ENCODE data around the gene DNASE1L3.

The DNASE1L3 gene

GRCh38 chr3:58164199-58164879 is 46.4 kb downstream of the DNASE1L3 start:
- Mint-ChIP-seq H3K4me3 (no peak overlapping the region), H3K27ac (no peak overlapping the region), H3K4me1 (ENCODE audit: low read depth in 2 of 2) (no peaks in the 10 kb centered on the region), H3K27me3 (no peaks in the 10 kb centered on the region), H3K9me3 (no peaks in the 10 kb centered on the region), H3K36me3 (ENCODE audit: insufficient read depth) (peaks cover 10% of the 10 kb centered on the region)
- DNase-seq (no peak), ATAC-seq (replicated peaks) (no peak)

- DNase-seq: no peak
- H3K4me3 Mint-ChIP-seq: no peak overlapping the region
- ATAC-seq (replicated peaks): no peak
- no peak overlapping the region for H3K27ac Mint-ChIP-seq
- H3K27me3 Mint-ChIP-seq: no peaks in the 10 kb centered on the region
- peaks cover 10% of the 10 kb centered on the region for H3K36me3 Mint-ChIP-seq (ENCODE audit: insufficient read depth)
- H3K9me3 Mint-ChIP-seq: no peaks in the 10 kb centered on the region
- H3K4me1 Mint-ChIP-seq (ENCODE audit: low read depth in 2 of 2): no peaks in the 10 kb centered on the region
Observed at GRCh38 chr3:58163234-58163633, 47.5 kb downstream of the DNASE1L3 start.

DNA sequence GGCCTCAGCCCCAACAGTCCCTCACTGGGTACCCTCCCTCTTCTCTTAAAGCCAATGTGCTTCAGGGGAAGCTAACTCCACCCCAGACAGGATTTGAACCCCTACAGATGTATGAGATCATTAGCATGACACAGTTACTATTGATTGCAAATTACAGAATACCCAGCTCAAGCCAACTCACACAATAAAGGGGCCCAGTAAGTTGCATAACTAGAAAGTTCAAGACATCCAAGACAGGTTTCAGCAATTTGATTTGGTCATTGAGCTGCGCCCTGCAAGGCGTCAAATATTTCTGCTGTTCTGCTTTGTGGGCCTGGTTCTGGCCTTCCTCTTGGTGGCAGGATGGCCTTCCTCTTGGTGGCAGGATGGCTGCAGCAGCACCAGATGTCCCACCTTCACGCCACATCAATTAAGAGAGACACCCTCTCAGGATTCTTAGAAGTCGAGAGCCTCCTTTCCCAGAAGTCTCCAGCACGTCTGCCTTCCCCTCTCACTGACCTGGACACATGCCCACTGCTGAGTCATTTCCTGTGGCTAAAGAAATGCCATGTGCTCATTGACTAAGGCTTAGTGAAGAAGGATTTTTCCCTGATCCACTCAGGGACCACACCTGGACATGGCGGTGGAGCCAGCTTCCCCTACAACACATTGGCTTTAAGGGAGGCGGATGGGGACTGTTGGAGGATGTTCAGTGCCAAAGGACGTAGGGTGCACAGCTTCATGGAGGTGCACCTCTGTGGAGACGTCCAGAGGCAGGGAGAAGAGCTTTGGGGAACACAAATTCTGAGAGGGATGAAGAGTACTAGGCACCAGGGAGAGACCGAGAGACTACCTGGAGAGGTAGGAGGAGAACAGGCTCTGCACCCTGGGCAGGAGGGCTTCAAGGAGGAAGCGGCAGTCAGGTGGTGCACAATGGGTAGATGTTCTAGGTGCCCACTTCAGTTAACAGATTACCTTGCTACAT is 49.1 kb downstream of the DNASE1L3 start:
- DNase-seq: no peak
- Mint-ChIP-seq H3K4me3 (no peak overlapping the region), H3K36me3 (ENCODE audit: insufficient read depth) (peaks cover 8% of the 10 kb centered on the region), H3K27ac (peak overlapping the region; percentile 6 to 16), H3K9me3 (no peaks in the 10 kb centered on the region), H3K4me1 (ENCODE audit: low read depth in 2 of 2) (no peaks in the 10 kb centered on the region), H3K27me3 (no peaks in the 10 kb centered on the region)
- ATAC-seq (replicated peaks): no peak

DNA sequence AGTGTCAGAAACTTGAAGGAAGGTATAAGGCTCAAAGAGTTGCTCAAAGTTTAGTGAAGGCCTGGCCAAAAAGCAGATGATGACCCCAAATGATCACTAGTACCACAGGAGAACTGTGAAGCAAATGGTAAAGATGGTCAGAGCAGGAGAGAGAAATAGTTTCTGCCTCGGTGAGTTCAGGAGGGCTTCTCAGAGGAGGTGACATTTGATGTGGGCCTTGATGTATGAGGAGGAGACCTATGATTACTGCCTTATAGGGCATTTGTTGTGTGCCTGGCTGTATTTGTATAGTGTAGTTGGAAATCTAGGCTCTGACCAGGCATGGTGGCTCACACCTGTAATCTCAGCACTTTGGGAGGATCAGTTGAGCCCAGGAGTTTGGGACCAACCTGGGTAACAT is 50.4 kb downstream of the DNASE1L3 start:
- Mint-ChIP-seq H3K4me1 (ENCODE audit: low read depth in 2 of 2) (no peaks in the 10 kb centered on the region), H3K36me3 (ENCODE audit: insufficient read depth) (peaks cover 3% of the 10 kb centered on the region), H3K4me3 (no peak overlapping the region), H3K27ac (peak overlapping the region in 1 of 2 donors; percentile 6), H3K27me3 (no peaks in the 10 kb centered on the region), H3K9me3 (no peaks in the 10 kb centered on the region)
- DNase-seq: no peak
- ATAC-seq (replicated peaks): no peak

DNA sequence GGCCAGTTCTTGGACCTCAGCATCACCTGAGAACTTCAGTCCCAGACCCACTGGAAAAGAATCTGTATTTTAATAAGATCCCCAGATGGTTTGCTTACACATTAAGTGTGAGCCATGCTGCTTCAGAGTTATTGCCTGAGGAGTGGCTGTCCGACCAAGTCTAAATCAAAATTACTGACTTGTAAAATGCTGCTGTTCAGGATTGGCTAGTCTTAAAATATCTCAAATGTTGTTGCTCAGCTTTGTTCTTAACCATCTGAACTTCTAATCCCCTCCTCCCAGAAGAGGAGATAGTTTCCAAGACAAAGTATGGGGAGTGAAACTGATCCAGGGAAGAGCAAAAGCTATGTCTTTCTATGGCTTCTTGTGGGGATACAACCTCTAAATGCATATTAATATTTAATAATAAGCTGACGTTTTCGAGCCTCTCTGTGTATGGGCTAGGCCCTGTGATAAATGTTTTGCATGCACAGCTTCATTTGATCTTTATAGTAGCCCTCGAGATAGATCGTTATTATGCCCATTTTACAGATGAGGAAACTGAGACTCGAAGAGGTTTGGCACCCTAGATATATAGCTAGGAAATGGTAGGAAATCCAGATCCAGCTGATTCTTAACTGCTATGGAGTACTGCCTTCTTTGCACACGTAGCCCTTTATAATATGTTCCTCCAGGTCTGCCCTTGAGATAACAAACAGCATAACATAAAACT is 52.2 kb downstream of the DNASE1L3 start:
- Mint-ChIP-seq H3K4me1 (ENCODE audit: low read depth in 2 of 2) (no peaks in the 10 kb centered on the region), H3K27ac (no peak overlapping the region), H3K36me3 (ENCODE audit: insufficient read depth) (peaks cover 3% of the 10 kb centered on the region), H3K4me3 (no peak overlapping the region), H3K9me3 (no peaks in the 10 kb centered on the region), H3K27me3 (no peaks in the 10 kb centered on the region)
- no peak for ATAC-seq (replicated peaks)
- no peak for DNase-seq

- Mint-ChIP-seq H3K36me3 (ENCODE audit: insufficient read depth) (peaks cover 3% of the 10 kb centered on the region), H3K4me1 (ENCODE audit: low read depth in 2 of 2) (peaks cover 0 to 3% of the 10 kb centered on the region in 2 donors), H3K9me3 (no peaks in the 10 kb centered on the region), H3K27ac (no peak overlapping the region), H3K4me3 (no peak overlapping the region), H3K27me3 (no peaks in the 10 kb centered on the region)
- ATAC-seq (replicated peaks) (no peak), DNase-seq (no peak)
Observed at GRCh38 chr3:58157700-58158099, 53.1 kb downstream of the DNASE1L3 start.

GRCh38 chr3:58155838-58156237 is 54.9 kb downstream of the DNASE1L3 start:
- ATAC-seq (replicated peaks) (no peak), DNase-seq (no peak)
- H3K4me1 Mint-ChIP-seq (ENCODE audit: low read depth in 2 of 2): peaks cover 0 to 3% of the 10 kb centered on the region in 2 donors
- H3K27ac Mint-ChIP-seq: no peak overlapping the region
- no peak overlapping the region for H3K4me3 Mint-ChIP-seq
- peaks cover 4% of the 10 kb centered on the region for H3K36me3 Mint-ChIP-seq (ENCODE audit: insufficient read depth)
- H3K9me3 Mint-ChIP-seq: no peaks in the 10 kb centered on the region
- no peaks in the 10 kb centered on the region for H3K27me3 Mint-ChIP-seq

DNA sequence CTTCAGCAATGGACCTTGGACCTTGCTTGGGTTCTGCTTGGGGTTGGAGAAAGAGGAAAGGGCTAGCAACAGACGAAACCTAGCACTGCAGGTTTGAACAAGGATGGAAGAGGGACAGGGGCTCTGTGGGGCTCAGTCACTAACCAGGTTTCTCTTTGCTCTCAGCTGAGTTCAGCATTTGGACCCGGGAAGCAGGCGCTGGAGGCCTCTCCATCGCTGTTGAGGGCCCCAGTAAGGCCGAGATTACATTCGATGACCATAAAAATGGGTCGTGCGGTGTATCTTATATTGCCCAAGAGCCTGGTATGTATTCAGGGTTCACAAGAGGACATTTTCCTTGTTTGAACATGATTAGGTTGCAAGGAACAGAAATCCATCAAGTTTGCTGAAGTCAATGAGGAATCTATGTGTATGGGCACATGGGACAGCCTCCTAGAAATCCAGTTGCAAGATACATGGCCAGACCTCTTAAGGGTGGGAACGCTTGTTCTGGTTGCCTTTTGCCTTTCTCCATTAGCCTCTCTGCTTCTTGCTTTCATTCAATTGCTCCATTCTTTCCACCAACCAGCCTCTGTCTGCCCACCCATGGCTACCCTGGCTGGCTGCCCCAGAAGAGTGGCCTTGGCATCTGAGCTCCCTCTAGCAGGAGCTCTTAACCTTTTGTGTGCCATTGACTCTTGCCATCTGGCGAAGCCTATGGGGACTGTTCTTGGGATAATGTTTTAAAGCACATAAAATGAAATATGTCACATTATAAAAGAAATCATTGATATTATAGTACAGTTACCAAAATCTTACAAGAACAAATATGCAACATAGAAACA is 55.9 kb downstream of the DNASE1L3 start:
- Mint-ChIP-seq H3K27ac (no peak overlapping the region), H3K9me3 (no peaks in the 10 kb centered on the region), H3K36me3 (ENCODE audit: insufficient read depth) (peaks cover 5% of the 10 kb centered on the region), H3K27me3 (no peaks in the 10 kb centered on the region), H3K4me3 (no peak overlapping the region), H3K4me1 (ENCODE audit: low read depth in 2 of 2) (peaks cover 0 to 3% of the 10 kb centered on the region in 2 donors)
- ATAC-seq (replicated peaks) (no peak), DNase-seq (no peak)

DNA sequence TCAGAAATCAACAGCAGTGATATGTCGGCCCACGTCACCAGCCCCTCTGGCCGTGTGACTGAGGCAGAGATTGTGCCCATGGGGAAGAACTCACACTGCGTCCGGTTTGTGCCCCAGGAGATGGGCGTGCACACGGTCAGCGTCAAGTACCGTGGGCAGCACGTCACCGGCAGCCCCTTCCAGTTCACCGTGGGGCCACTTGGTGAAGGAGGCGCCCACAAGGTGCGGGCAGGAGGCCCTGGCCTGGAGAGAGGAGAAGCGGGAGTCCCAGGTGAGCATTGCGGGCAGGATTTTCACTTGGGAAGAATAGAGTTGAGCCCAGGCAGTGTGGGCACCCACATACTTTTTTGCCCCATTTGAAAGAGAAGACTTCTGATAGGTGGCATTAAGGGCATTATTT is 57.4 kb downstream of the DNASE1L3 start:
- H3K4me3 Mint-ChIP-seq: no peak overlapping the region
- ATAC-seq (replicated peaks) (no peak), DNase-seq (no peak)
- peaks cover 0 to 3% of the 10 kb centered on the region in 2 donors for H3K4me1 Mint-ChIP-seq (ENCODE audit: low read depth in 2 of 2)
- H3K9me3 Mint-ChIP-seq: no peaks in the 10 kb centered on the region
- H3K27ac Mint-ChIP-seq: no peak overlapping the region
- H3K27me3 Mint-ChIP-seq: no peaks in the 10 kb centered on the region
- peaks cover 5% of the 10 kb centered on the region for H3K36me3 Mint-ChIP-seq (ENCODE audit: insufficient read depth)

- Mint-ChIP-seq H3K9me3 (no peaks in the 10 kb centered on the region), H3K4me1 (ENCODE audit: low read depth in 2 of 2) (peaks cover 0 to 3% of the 10 kb centered on the region in 2 donors), H3K4me3 (no peak overlapping the region), H3K27me3 (no peaks in the 10 kb centered on the region), H3K36me3 (ENCODE audit: insufficient read depth) (peaks cover 5% of the 10 kb centered on the region), H3K27ac (peak overlapping the region in 1 of 2 donors; percentile 32)
- DNase-seq (no peak), ATAC-seq (replicated peaks) (no peak)
Observed at GRCh38 chr3:58152225-58153015, 58.4 kb downstream of the DNASE1L3 start.

- Mint-ChIP-seq H3K4me3 (no peak overlapping the region), H3K27ac (peak overlapping the region in 1 of 2 donors; percentile 32), H3K27me3 (no peaks in the 10 kb centered on the region), H3K36me3 (ENCODE audit: insufficient read depth) (peaks cover 5% of the 10 kb centered on the region), H3K9me3 (no peaks in the 10 kb centered on the region), H3K4me1 (ENCODE audit: low read depth in 2 of 2) (peaks cover 0 to 3% of the 10 kb centered on the region in 2 donors)
- ATAC-seq (replicated peaks): no peak
- DNase-seq: no peak
Observed at GRCh38 chr3:58151637-58152036, 59.1 kb downstream of the DNASE1L3 start.

DNA sequence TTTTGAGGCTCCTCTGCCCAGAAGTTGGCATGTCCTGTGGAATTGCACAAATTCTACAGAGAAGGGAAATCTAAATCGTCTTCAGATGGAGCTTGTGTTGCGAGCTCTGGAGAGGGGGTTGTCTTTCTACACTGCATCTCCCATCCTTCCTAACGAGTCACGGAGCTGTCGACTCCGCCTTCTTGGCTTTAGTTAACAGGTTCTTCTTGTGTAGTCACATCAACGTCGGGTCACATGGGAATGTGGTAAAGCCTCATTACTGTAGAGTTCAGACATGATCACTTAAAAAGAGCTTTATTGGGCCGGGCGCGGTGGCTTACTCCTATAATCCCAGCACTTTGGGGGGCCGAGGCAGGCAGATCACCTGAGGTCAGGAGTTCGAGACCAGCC is 60.0 kb downstream of the DNASE1L3 start:
- H3K27me3 Mint-ChIP-seq: no peaks in the 10 kb centered on the region

More for the DNA sequence above, 60.0 kb downstream of the DNASE1L3 start:
- Mint-ChIP-seq H3K36me3 (ENCODE audit: insufficient read depth) (peaks cover 5% of the 10 kb centered on the region), H3K9me3 (no peaks in the 10 kb centered on the region), H3K27ac (no peak overlapping the region), H3K4me3 (no peak overlapping the region), H3K4me1 (ENCODE audit: low read depth in 2 of 2) (peaks cover 0 to 3% of the 10 kb centered on the region in 2 donors)
- ATAC-seq (replicated peaks) (no peak), DNase-seq (no peak)
